K562 (cell line): Measurements from ENCODE around the gene CCDC78. TPM values are rescaled to one million over a fixed set of nuclear protein-coding genes. Genes with fewer than 3 reads are reported as not detected.
A peak's percentile ranks its signal among the peaks of the same experiment; 100 is the strongest.

Experiments
- ATAC-seq: fragments of 200-7000 bp; cut with Tn5 transposase; 3 replicates; pipeline ENCODE4 v1.9.1; 2020; ENCODE audit warnings: moderate library complexity
- BruUV-seq: library from RNA; stranded (reverse); fragments of 400-500 nt; replicated peaks from 2 replicates; lab custom pipeline; 2021; lab: Mats Ljungman, UMichigan
- CTCF ChIA-PET: fragments of 300-600 bp; formaldehyde crosslinking; extraction: SDS; loops from one replicate; lab custom pipeline; 2021; ENCODE audit warnings: low intra/inter-chr PET ratio; lab: Yijun Ruan, JAX
- POLR2A ChIA-PET: fragments of 300-600, 350-650 bp; sonication (Branson Sonifier 250); formaldehyde crosslinking; extraction: SDS; loops from one replicate; lab custom pipeline; 2021; ENCODE audit warnings: antibody characterized with exemption, inconsistent platforms; lab: Yijun Ruan, JAX
- DNase-seq, 4 experiments: peaks; one replicate each; pipeline versions ENCODE4 v3.0.0 to v3.0.0-alpha.2; 2011 to 2018; ENCODE audit warnings: low spot score in 3 of 4, mixed read lengths in 3 of 4; ENCODE audit errors: extremely low read depth in 1 of 4
- FAIRE-seq: peaks from 2 replicates; lab custom pipeline; 2011; peaks lifted over from hg19 to GRCh38; lab: Jason Lieb, UNC
- H2AFZ ChIP-seq: 2 replicates; pipeline ENCODE4 v1.6.0; 2011; ENCODE audit warnings: low read depth, low read length, control low read depth, inconsistent platforms
- H3K27ac ChIP-seq: fragments of 200-600 bp; 3 replicates; pipeline ENCODE4 v1.8.0; 2011; ENCODE audit warnings: low read depth, mild to moderate bottlenecking, control low read depth, inconsistent platforms, low read length, moderate library complexity, mixed read lengths; ENCODE audit errors: extremely low read depth
- H3K27me3 ChIP-seq, 2 experiments: fragments of 300-600 bp in 1 of 2; 2 replicates in 1 of 2; 3 replicates in 1 of 2; pipeline versions ENCODE4 v1.6.0 to v1.8.0; 2011; ENCODE audit warnings: inconsistent platforms in 2 of 2, low read length in 2 of 2, mild to moderate bottlenecking in 1 of 2, mixed read lengths in 1 of 2, moderate library complexity in 1 of 2; ENCODE audit not compliant: control insufficient read depth in 2 of 2, insufficient read depth in 2 of 2
- H3K36me3 ChIP-seq: fragments of 300-600 bp; 3 replicates; pipeline ENCODE4 v1.8.0; 2011; ENCODE audit warnings: mild to moderate bottlenecking, low read length, inconsistent platforms; ENCODE audit not compliant: control insufficient read depth, insufficient read depth
- H3K4me1 ChIP-seq, 2 experiments: fragments of 200-600 bp in 1 of 2; replicated peaks in 1 of 2; 2 replicates in 1 of 2; 3 replicates in 1 of 2; pipeline versions ENCODE4 v1.5.1 to v1.8.0; 2011; ENCODE audit warnings: inconsistent platforms in 2 of 2, low read length in 2 of 2, mild to moderate bottlenecking in 1 of 2, mixed read lengths in 1 of 2, moderate library complexity in 1 of 2; ENCODE audit not compliant: control insufficient read depth in 2 of 2, insufficient read depth in 2 of 2
- H3K4me2 ChIP-seq: 2 replicates; pipeline ENCODE4 v1.6.1; 2011; ENCODE audit warnings: low read length, control low read depth, inconsistent platforms, mixed read lengths; ENCODE audit not compliant: insufficient read depth
- H3K4me3 ChIP-seq: fragments of 200-600 bp; sonication (generic), shearing (Covaris generic); 2 replicates; pipeline ENCODE4 v1.5.1; 2016; ENCODE audit warnings: control low read depth, inconsistent platforms
- H3K79me2 ChIP-seq: fragments of 200-600 bp; 3 replicates; pipeline ENCODE4 v1.8.0; 2011; ENCODE audit warnings: low read length, inconsistent platforms; ENCODE audit not compliant: control insufficient read depth, insufficient read depth
- H3K9ac ChIP-seq, 2 experiments: 2 replicates each; pipeline versions ENCODE4 v1.6.0 to v1.6.1; 2011; ENCODE audit warnings: low read depth in 2 of 2, low read length in 2 of 2, control low read depth in 1 of 2, inconsistent platforms in 1 of 2, mild to moderate bottlenecking in 1 of 2, mixed read lengths in 1 of 2; ENCODE audit not compliant: insufficient read depth in 1 of 2
- H3K9me1 ChIP-seq: one replicate; pipeline ENCODE4 v1.6.0; 2011; ENCODE audit warnings: inconsistent platforms, mild to moderate bottlenecking, low read length, moderate library complexity; ENCODE audit not compliant: control insufficient read depth, insufficient read depth
- H3K9me3 ChIP-seq: replicated peaks from 2 replicates; pipeline ENCODE4 v1.5.1; 2011; ENCODE audit warnings: low read depth, low read length, inconsistent platforms; ENCODE audit not compliant: control insufficient read depth, insufficient read depth
- H4K20me1 ChIP-seq: replicated peaks from 2 replicates; pipeline ENCODE4 v1.6.1; 2011; ENCODE audit warnings: low read length, inconsistent platforms, mixed read lengths; ENCODE audit not compliant: control insufficient read depth, insufficient read depth
- CREBBP ChIP-seq: IDR thresholded peaks from one replicate; pipeline ENCODE4 v1.6.1; 2012; ENCODE audit warnings: low read depth, mild to moderate bottlenecking, control low read depth, inconsistent platforms, low read length
- ESRRA ChIP-seq: fragments of 450-650 bp; IDR thresholded peaks from 2 replicates; pipeline ENCODE4 v1.6.1; 2014; ENCODE audit warnings: low read depth, mild to moderate bottlenecking, moderate library complexity, borderline replicate concordance
- FIP1L1 ChIP-seq: fragments of 200-400 bp; formaldehyde crosslinking; IDR thresholded peaks from 2 replicates; pipeline ENCODE4 v1.6.1; 2018; ENCODE audit warnings: mild to moderate bottlenecking, low read depth, low read length; ENCODE audit not compliant: poor library complexity, severe bottlenecking
- FOXP4 ChIP-seq: sonication (generic); formaldehyde crosslinking; IDR thresholded peaks from 2 replicates; pipeline ENCODE4 v1.8.0; 2022; ENCODE audit warnings: mild to moderate bottlenecking, missing genetic modification reagents, borderline replicate concordance
- HNRNPL ChIP-seq: fragments of 200-400 bp; formaldehyde crosslinking; IDR thresholded peaks from 2 replicates; pipeline ENCODE4 v1.6.1; 2017; ENCODE audit warnings: low read depth, mild to moderate bottlenecking, low read length
- MBD2 ChIP-seq: sonication (generic); IDR thresholded peaks from 2 replicates; pipeline ENCODE4 v1.6.1; 2016; ENCODE audit warnings: low read depth, borderline replicate concordance
- POLR2G ChIP-seq: fragments of 200-400 bp; formaldehyde crosslinking; IDR thresholded peaks from 2 replicates; pipeline ENCODE4 v1.6.1; 2017; ENCODE audit warnings: low read depth, mild to moderate bottlenecking, antibody characterized with exemption, low read length, moderate library complexity
- POU5F1 ChIP-seq: fragments of 150-350 bp; IDR thresholded peaks from 2 replicates; pipeline ENCODE4 v1.6.1; 2014; ENCODE audit warnings: borderline replicate concordance, low read length, low read depth, mild to moderate bottlenecking; ENCODE audit not compliant: partially characterized antibody
- RBFOX2 ChIP-seq: fragments of 200-400 bp; formaldehyde crosslinking; IDR thresholded peaks from 2 replicates; pipeline ENCODE4 v1.6.1; 2017; ENCODE audit warnings: low read depth, mild to moderate bottlenecking, low read length, moderate library complexity
- SMC3 ChIP-seq: conservative IDR thresholded peaks from 2 replicates; pipeline ENCODE4 v1.6.1; 2011; ENCODE audit warnings: low read depth, low read length, improper control_type of control experiment; ENCODE audit not compliant: insufficient read depth
- ZBTB17 ChIP-seq: fragments of 450-650 bp; formaldehyde crosslinking; IDR thresholded peaks from 2 replicates; pipeline ENCODE4 v1.4.0; 2020; ENCODE audit warnings: mild to moderate bottlenecking
- ZC3H4 ChIP-seq: sonication (generic); formaldehyde crosslinking; IDR thresholded peaks from 2 replicates; pipeline ENCODE4 v1.9.0; 2021; ENCODE audit warnings: missing genetic modification reagents, borderline replicate concordance
- ZNF12 ChIP-seq: sonication (generic); formaldehyde crosslinking; IDR thresholded peaks from 2 replicates; pipeline ENCODE4 v1.4.0; 2020; ENCODE audit warnings: mild to moderate bottlenecking, missing genetic modification reagents
- ZNF277 ChIP-seq: fragments of 250-450 bp; sonication (Bioruptor Pico); IDR thresholded peaks from 2 replicates; pipeline ENCODE4 v1.8.0; 2022; ENCODE audit warnings: inconsistent platforms, mild to moderate bottlenecking, moderate library complexity, borderline replicate concordance
- ZNF77 ChIP-seq: fragments of 250-450 bp; sonication (Bioruptor Pico); IDR thresholded peaks from 2 replicates; pipeline ENCODE4 v1.5.0; 2020
- WGBS: fragments of 100-300 bp; shearing (Covaris generic); methylation state at CpG from one replicate; pipeline ENCODE4 v1.1.6; 2016; ENCODE audit warnings: low coverage, mixed read lengths; ENCODE audit not compliant: insufficient coverage; ENCODE audit errors: missing lambda C conversion rate; 5-methylcytosine and 5-hydroxymethylcytosine counted together
- in situ Hi-C: fragments of 300-500 bp; cut with MboI; formaldehyde crosslinking; loops from 4 replicates; pipeline ENCODE4 v1.15.0; 2018; ENCODE audit warnings: inconsistent platforms, mixed read lengths
- intact Hi-C: fragments of 100-400 bp; cut with micrococcal nuclease; formaldehyde crosslinking; loops from 2 replicates; pipeline ENCODE4 v1.14.2; 2022
- polyA plus RNA-seq, 8 experiments: library from polyadenylated mRNA; depleted of rRNA in 4 of 8; stranded (reverse) in 5 of 8; unstranded in 3 of 8; fragments of >200 nt; fragmentation: Nextera tagmentation in 2 of 8; fragmentation: Illumina TruSeq in 1 of 8; extraction: Ambion mirVana in 2 of 8; extraction: Trizol in 1 of 8; gene quantifications; 2 replicates each; pipeline versions ENCODE4 v1.2.1 to v1.2.3, GENCODE V29; 2011 to 2014; ENCODE audit warnings: inconsistent platforms in 1 of 8, missing spikeins in 1 of 8
- total RNA-seq, 7 experiments: library from RNA; depleted of rRNA in 6 of 7; stranded (reverse); fragments of >200 nt in 6 of 7; fragmentation: Illumina TruSeq in 2 of 7; extraction: Trizol in 2 of 7; gene quantifications; 2 replicates each; pipeline versions ENCODE4 v1.2.1 to v1.2.3, GENCODE V29; 2011 to 2021; ENCODE audit warnings: low replicate concordance in 1 of 7

Gene CCDC78
- total and polyA plus RNA-seq, 9 of the 15 experiments (the other 6 are each of a cell fraction or from before 2014, with no cell fraction given) = 0.24 to 17.7 (median 2.9) TPM

- 63% methylated on average over 16 of the region's 22 CpGs for WGBS
- BruUV-seq = no TSS peak
- H2AFZ ChIP-seq = no peak overlapping the region
- H3K9ac ChIP-seq = peak overlapping the region; percentile 32 to 93; a peak in 3 of 4 replicates
- peak overlapping the region; percentile 72; the same call in 2 of the 3 replicates for H3K27ac ChIP-seq
- FAIRE-seq = peak; percentile 52
- peak in 2 of 4 experiments; percentile 17 to 47 for DNase-seq
- TF ChIP-seq ESRRA (peak; percentile 89), MBD2 (0 out of 2 replicates have a peak, but pooled peaks have one; percentile 9), ZC3H4 (CRISPR knock-in tag) (0 out of 2 replicates have a peak, but pooled peaks have one; percentile 48), CREBBP (no peak), ZBTB17 (CRISPR knock-in tag) (peak; percentile 11; the same call in 1 of the 2 replicates), ZNF277 (CRISPR knock-in tag) (no peak), HNRNPL (peak; percentile 32; the same call in 1 of the 2 replicates), FIP1L1 (peak; percentile 31), FOXP4 (0 out of 2 replicates have a peak, but pooled peaks have one; percentile 35), ZNF12 (CRISPR knock-in tag) (0 out of 2 replicates have a peak, but pooled peaks have one; percentile 4), POU5F1 (no peak), RBFOX2 (peak; percentile 42; the same call in 1 of the 2 replicates), ZNF77 (CRISPR knock-in tag) (0 out of 2 replicates have a peak, but pooled peaks have one; percentile 40), POLR2G (peak; percentile 11), SMC3 (no peak)
- H3K4me3 ChIP-seq = no peak overlapping the region; the same call in 1 of the 2 replicates
- peaks cover 59% of the 10 kb centered on the region for H3K36me3 ChIP-seq
- POLR2A ChIA-PET = interaction anchor here (0.5 to 1.7 kb wide), 4 partner anchors 8 to 304 kb away, joined by 3 to 6 read pairs (median 4); partner anchors contain the start of genes JMJD8 and MRPL28
- intact Hi-C loops (no loop called here), in situ Hi-C loops (loop anchor here (10.0 kb wide), 1 partner anchor 280 kb away; the partner anchor contains the start of gene NME4)
- peaks cover 23 to 98% of the 10 kb centered on the region in 2 experiments for H3K4me1 ChIP-seq
- peak overlapping the region; percentile 79 for H3K4me2 ChIP-seq
- 0 out of 2 replicates have a peak, but pooled peaks cover 4% of the 10 kb centered on the region for H4K20me1 ChIP-seq
- no peaks in the 10 kb centered on the region for H3K9me1 ChIP-seq
- H3K9me3 ChIP-seq = no peaks in the 10 kb centered on the region
- CTCF ChIA-PET = no interaction called here
- no peaks in the 10 kb centered on the region for H3K27me3 ChIP-seq
- peak; percentile 7; the same call in 2 of the 3 replicates for ATAC-seq
- H3K79me2 ChIP-seq = peaks cover 14% of the 10 kb centered on the region
Measured at GRCh38 chr16:674214-674881, 51.9 kb downstream of the CCDC78 start.
